ENCODE data around the gene LYZL6.

GRCh38 chr17:35953720-35954119 lies 10.2 kb upstream of the LYZL6 start:
- TF ChIP-seq IRF3 (IDR thresholded peaks at IDR 0.05), result no peak
- no peak for TF ChIP-seq CTCF (IDR thresholded peaks at IDR 0.05 in 2 of 3, conservative IDR thresholded peaks at IDR 0.05 in 1 of 3; ENCODE audit: control insufficient read depth in 2 of 3, extremely low read depth in 1 of 3, insufficient read depth in 1 of 3, low read depth in 3 of 3, low read length in 3 of 3)
- TF ChIP-seq FOS (IDR thresholded peaks at IDR 0.05; ENCODE audit: borderline replicate concordance, extremely low read depth, insufficient read length), result no peak
- no peak for TF ChIP-seq CHD4 (IDR thresholded peaks at IDR 0.05)
- TF ChIP-seq USF2 (IDR thresholded peaks at IDR 0.05; ENCODE audit: borderline replicate concordance, low read depth, low read length), result no peak
- no peak for TF ChIP-seq CHD2 (IDR thresholded peaks at IDR 0.05; ENCODE audit: borderline replicate concordance, low read depth, low read length)
- no peak for TF ChIP-seq RBBP5 (conservative IDR thresholded peaks at IDR 0.05)
- no peak for TF ChIP-seq RFX5 (IDR thresholded peaks at IDR 0.05; ENCODE audit: low read depth, low read length)
